Stimulated activated CD8-positive, alpha-beta memory T cell treated with anti-CD3 and anti-CD28 coated beads, Interleukin-4, amount 100 ng/mL, for 48 hours (primary cell): ENCODE results near the gene TXNL1.

Experiments used
- DNase-seq: peaks from one replicate; pipeline ENCODE4 v3.0.0-alpha.2; 2020

TXNL1 gene

DNA sequence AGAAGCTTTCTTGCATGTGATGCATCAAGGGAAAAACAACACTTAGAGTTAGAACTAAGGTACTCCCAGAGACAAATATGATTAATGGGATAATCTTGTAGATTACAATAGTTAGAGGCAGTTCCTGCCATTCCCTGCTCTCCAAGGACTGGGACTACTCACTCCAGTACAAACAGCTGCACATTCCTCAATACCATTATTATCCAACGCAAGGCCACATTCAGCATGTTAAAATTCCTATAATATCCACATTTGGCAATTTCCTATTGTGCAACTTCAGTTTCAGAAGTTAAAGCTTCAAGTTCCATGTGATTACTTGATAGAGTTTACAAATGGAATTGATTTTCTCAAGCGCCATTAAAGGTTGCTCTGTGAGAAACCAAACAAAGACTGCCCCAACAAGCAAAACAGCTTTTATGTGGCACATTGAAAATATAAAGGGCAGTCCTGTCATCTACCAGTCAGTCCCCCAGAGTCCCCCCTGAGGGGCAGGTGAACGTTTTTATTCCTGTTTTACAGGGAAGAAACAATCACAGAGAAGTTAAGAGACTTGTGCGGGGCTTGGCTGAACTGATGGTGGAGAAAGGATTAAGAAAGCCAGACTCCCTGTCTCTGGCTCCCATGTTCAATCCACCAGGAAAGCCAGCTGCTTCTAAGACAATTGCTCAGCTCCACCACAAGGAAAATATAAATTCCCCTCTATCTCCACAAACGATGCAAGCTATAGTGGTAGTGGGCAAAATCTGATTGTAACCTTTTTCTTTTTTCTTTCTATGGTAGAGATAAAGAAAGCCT, 72.6 kb downstream of the TXNL1 start:
- DNase-seq, result no peak

DNA sequence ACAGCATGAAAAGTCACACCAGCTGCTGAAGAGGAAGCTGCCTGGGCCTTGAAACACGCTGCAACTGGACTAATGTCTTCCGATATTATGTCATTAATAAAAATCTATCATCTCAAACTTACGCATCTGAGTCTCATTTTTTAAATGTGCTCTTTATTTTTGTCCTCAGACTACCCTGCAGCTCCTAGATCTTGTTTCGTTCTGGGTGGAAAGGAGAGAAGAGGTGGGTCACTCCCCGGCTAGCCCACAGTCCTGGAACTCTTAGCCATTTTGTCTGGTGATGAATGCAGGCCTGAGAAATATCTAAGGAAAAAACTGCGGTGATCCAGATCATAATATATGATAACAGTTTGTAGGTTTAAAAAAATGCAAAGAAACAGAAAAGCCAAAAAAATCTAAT, 73.3 kb downstream of the TXNL1 start:
- no peak for DNase-seq

DNA sequence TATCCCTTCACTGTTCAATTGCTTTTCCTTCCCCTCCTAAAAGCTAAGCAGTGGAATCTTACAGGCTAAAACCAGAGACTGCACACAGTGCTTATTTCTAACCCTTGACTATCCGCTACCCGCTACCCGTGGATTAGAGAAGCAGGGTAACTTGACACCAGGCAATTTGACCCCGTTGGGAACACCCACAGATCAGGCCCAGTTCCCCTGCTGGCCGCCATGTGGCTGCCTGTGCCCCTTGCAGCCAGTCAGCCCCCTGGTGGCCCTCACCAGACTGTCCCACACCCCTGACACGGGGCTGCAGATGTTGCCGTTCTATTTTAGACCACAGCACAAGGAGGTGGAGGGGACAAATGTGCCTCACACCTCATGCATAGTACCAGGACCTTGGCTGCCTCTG, 74.8 kb downstream of the TXNL1 start:
- DNase-seq, result no peak

DNA sequence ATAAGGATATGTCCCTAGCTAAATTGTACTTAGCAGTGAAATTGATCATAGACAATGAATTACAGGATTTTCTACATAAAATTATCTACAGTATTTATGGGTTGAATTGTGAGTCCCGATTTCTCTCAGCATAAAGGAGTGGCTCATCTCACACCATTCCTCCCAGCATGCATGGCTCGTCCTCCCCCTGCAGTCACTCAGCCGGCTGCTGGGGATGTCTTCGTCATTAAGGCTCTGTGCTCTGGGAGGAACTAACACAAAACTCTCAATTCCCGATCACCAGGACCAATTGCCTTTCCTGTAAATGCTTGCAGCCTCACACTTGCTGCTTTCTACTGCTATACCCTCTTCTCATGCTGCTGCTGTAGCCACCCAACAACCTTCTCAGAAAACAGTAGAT, 75.9 kb downstream of the TXNL1 start:
- no peak for DNase-seq

DNA sequence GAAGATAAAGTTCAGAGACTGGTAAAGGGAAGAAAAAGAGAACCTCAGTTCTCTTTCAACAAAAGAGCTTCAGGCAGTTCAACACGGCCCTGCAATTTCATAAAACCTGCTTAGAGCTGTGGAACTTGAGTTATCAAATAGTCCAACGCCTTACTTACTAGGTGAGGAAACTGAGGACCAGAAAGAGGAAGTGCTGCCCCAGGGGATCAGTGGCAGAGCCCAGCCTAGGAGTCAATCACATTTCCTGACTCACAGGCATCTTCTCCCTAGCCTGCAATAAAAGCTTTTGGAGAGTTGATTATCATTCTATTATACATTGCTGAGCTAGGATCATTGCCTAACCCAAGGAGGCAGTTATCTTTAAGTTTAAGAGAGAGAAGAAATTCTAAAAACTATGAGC, 77.4 kb downstream of the TXNL1 start:
- no peak for DNase-seq

DNA sequence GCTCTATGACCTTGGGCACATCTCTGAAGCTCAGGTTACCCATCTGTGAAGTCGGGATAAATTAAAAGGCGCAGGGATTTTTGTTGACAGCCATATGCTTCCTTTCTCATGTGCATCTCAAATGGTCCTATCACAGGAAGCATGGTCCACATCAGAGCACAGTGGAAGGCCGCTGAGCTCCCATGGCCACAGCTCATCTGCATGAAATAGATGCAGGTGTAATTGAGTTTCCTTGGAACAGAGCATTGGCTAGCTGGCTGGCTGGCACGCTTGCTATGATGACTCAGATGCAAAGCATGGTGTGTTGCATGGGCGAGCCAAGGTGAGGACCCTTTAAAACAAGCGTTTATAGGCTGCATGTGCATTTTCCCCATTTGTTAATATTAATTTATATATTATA, 79.3 kb downstream of the TXNL1 start:
- DNase-seq, result no peak

DNA sequence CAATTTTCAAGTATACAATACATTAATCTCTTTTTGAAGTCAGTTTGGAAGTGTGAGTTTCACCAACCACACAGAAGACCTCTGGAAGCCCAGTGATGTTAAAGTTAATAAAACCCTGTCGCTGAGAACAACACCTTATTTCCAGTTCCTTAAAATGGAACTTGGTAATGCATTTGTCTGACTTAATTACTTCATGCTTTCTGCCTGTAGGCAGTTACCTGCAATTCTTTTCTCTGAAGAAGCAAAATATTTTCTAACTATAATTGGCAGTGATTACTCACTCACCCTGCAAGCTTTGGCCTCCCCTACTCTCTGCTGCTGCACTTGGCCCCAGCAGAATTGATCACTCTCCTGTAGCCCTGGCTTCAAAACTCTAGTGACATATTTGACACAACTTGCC, 81.5 kb downstream of the TXNL1 start:
- no peak for DNase-seq

DNA sequence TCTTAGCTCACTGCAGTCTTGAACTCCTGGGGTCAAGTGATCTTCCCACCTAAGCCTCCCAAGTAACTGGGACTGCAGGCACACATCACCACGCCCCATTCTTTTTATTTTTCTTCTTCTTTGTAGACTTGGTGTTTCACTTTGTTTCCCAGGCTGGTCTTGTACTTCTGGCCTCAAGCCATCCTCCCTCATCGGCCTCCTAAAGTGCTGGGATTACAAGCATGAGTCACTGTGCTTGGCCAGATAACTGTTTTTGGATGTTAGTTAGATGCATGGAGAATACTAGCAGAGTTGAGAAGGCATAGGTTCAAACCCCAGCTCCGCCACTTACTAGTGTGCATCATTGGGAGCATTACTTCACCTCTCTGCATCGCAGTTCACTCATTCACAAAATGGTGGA, 88.3 kb downstream of the TXNL1 start:
- DNase-seq, result no peak
